MM.1S (cell line): ENCODE results near the gene PSMB10.
"Not testable (repeated sequence)": the region's sequence is repeated elsewhere in the genome, so short reads cannot be mapped to it uniquely, and the experiment has no call there.

Experiments
- DNase-seq: peaks from one replicate; pipeline ENCODE4 v3.0.0-alpha.2; 2015
- H2AFZ ChIP-seq: fragments of 300-600 bp; sonication (generic); 2 replicates; pipeline ENCODE4 v1.6.0; 2016; ENCODE audit warnings: antibody characterized with exemption, low read length
- H3F3A ChIP-seq: fragments of 300-600 bp; sonication (generic); 2 replicates; pipeline ENCODE4 v1.6.1; 2016; ENCODE audit warnings: mild to moderate bottlenecking, antibody characterized with exemption, low read length, moderate library complexity, mixed read lengths; ENCODE audit not compliant: insufficient read depth
- H3K27ac ChIP-seq: fragments of 300-600 bp; sonication (generic); 2 replicates; pipeline ENCODE4 v1.5.1; 2016; ENCODE audit warnings: mild to moderate bottlenecking, low read length
- H3K27me3 ChIP-seq: fragments of 300-600 bp; sonication (generic); replicated peaks from 2 replicates; pipeline ENCODE4 v1.6.0; 2016; ENCODE audit warnings: low read length; ENCODE audit not compliant: insufficient read depth
- H3K36me3 ChIP-seq: fragments of 300-600 bp; sonication (generic); replicated peaks from 2 replicates; pipeline ENCODE4 v1.6.1; 2016; ENCODE audit warnings: mild to moderate bottlenecking, low read length, mixed read lengths; ENCODE audit not compliant: insufficient read depth
- H3K4me1 ChIP-seq: fragments of 300-600 bp; sonication (generic); 2 replicates; pipeline ENCODE4 v1.6.1; 2016; ENCODE audit warnings: low read length, mixed read lengths
- H3K4me2 ChIP-seq: fragments of 300-600 bp; sonication (generic); 2 replicates; pipeline ENCODE4 v1.6.0; 2016; ENCODE audit warnings: low read depth, low read length
- H3K4me3 ChIP-seq: fragments of 300-600 bp; sonication (generic); 2 replicates; pipeline ENCODE4 v1.5.1; 2016; ENCODE audit warnings: low read length, mixed read lengths
- H3K79me2 ChIP-seq: fragments of 300-600 bp; sonication (generic); 2 replicates; pipeline ENCODE4 v1.6.1; 2016; ENCODE audit warnings: mixed run types, low read length, mixed read lengths
- H3K9ac ChIP-seq: fragments of 300-600 bp; sonication (generic); 2 replicates; pipeline ENCODE4 v1.6.1; 2016; ENCODE audit warnings: low read length, mixed read lengths
- H3K9me2 ChIP-seq: fragments of 300-600 bp; sonication (generic); replicated peaks from 2 replicates; pipeline ENCODE4 v1.6.1; 2016; ENCODE audit warnings: mild to moderate bottlenecking, low read length, mixed read lengths; ENCODE audit not compliant: insufficient read depth
- H3K9me3 ChIP-seq: fragments of 300-600 bp; sonication (generic); replicated peaks from 2 replicates; pipeline ENCODE4 v1.6.1; 2016; ENCODE audit warnings: mild to moderate bottlenecking, low read length, mixed read lengths; ENCODE audit not compliant: insufficient read depth
- H4K20me1 ChIP-seq: fragments of 300-600 bp; sonication (generic); 2 replicates; pipeline ENCODE4 v1.6.1; 2016; ENCODE audit warnings: mild to moderate bottlenecking, low read length, moderate library complexity, mixed read lengths; ENCODE audit not compliant: insufficient read depth
- EZH2 ChIP-seq: fragments of 300-600 bp; sonication (generic); optimal IDR thresholded peaks from 2 replicates; pipeline ENCODE3; 2017; ENCODE audit warnings: low read depth, mild to moderate bottlenecking, antibody characterized with exemption, low read length, mixed read lengths
- EZH2phosphoT487 ChIP-seq: fragments of 300-600 bp; sonication (generic); IDR thresholded peaks from 2 replicates; pipeline ENCODE4 v1.6.1; 2018; ENCODE audit warnings: antibody characterized with exemption, low read length
- TF ChIP-seq, protein P1 (sequence below): fragments of 300-600 bp; sonication (generic); IDR thresholded peaks from 2 replicates; pipeline ENCODE4 v1.5.1; 2016; ENCODE audit warnings: antibody characterized with exemption, low read length, mixed read lengths

Gene PSMB10

DNA sequence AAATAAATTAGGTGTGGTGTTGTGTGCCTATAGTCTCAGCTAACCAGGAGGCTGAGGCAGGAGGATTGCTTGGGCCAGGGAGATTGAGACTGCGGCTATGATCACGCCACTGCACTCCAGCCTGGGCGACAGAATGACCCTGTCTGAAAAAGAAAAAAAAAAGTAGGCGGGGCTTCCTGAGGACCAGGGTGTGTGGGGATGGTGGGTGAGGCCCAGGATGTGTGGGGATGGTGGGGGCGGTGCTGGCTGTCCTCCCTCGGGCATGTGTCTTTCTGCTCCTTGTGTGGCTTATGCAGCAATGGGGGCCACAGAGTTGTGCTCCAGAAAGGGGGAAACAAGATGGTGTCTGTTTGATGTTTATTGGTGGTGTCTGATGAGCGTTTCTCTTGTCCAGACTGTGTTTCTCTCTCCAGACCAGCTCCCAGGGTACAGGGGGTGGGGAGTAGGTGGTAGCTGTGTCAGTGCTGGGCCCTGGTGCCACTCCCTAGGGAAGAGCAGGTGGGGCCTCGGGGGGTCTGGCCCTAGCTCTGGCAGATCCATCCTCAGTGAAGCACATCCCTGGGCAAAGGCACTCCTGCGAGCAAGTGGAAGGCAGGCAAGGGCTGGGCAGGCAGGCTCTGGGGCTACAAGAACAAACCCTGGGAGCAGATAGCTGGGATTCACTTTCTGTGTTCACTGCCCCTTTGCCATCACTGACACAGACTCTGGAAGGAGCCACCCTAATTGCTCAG lies 5.0 kb upstream of the PSMB10 start:
- no peak overlapping the region for H2AFZ ChIP-seq
- no peaks in the 10 kb centered on the region for H4K20me1 ChIP-seq
- no peak overlapping the region for H3K9ac ChIP-seq
- no peak for DNase-seq
- no peak overlapping the region for H3K4me3 ChIP-seq
- no peaks in the 10 kb centered on the region for H3K9me2 ChIP-seq
- H3K9me3 ChIP-seq = no peaks in the 10 kb centered on the region
- TF ChIP-seq EZH2phosphoT487 (no peak), EZH2 (no peak)
- TF ChIP-seq, protein P1, sequence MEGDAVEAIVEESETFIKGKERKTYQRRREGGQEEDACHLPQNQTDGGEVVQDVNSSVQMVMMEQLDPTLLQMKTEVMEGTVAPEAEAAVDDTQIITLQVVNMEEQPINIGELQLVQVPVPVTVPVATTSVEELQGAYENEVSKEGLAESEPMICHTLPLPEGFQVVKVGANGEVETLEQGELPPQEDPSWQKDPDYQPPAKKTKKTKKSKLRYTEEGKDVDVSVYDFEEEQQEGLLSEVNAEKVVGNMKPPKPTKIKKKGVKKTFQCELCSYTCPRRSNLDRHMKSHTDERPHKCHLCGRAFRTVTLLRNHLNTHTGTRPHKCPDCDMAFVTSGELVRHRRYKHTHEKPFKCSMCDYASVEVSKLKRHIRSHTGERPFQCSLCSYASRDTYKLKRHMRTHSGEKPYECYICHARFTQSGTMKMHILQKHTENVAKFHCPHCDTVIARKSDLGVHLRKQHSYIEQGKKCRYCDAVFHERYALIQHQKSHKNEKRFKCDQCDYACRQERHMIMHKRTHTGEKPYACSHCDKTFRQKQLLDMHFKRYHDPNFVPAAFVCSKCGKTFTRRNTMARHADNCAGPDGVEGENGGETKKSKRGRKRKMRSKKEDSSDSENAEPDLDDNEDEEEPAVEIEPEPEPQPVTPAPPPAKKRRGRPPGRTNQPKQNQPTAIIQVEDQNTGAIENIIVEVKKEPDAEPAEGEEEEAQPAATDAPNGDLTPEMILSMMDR = no peak
- H3K4me2 ChIP-seq = no peak overlapping the region
- H3K36me3 ChIP-seq = no peaks in the 10 kb centered on the region; the same call in 1 of the 2 replicates
- H3K4me1 ChIP-seq = peaks cover 8% of the 10 kb centered on the region
- H3K27ac ChIP-seq = no peak overlapping the region
- peaks cover 5% of the 10 kb centered on the region for H3K79me2 ChIP-seq
- H3K27me3 ChIP-seq = no peaks in the 10 kb centered on the region
- peaks cover 12% of the 10 kb centered on the region for H3F3A ChIP-seq

DNA sequence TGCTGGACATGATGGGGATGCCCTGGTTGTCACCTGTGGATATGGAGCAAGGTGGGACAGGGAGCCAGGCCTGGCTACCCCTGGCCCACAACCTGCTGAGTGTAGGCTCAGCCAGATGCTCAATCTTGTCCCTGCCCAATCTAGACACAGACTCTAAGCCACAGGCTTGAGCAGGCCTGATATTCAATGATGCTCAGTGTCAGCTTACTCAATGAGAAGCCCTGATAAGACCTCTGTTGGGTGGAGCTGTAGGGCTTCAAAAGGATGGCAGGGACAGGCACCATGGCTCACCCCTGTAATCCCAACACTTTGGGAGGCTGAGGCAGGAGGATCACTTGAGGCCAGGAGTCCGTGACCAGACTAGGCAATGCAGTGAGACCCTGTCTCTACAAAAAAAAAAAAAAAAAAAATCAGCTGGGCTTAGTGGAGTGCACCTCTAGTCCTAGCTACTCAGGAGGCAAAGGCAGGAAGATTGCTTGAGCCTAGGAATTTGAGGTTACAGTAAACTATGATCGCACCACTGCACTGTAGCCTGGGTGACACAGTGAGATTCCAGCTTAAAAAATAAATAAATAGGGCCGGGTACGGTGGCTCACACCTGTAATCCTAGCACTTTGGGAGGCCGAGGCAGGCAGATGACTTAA lies 3.9 kb upstream of the PSMB10 start:
- peaks cover 15% of the 10 kb centered on the region for H3K79me2 ChIP-seq
- H2AFZ ChIP-seq = no peak overlapping the region
- no peaks in the 10 kb centered on the region for H3K9me2 ChIP-seq
- no peaks in the 10 kb centered on the region for H3K9me3 ChIP-seq
- H3K36me3 ChIP-seq = no peaks in the 10 kb centered on the region; the same call in 1 of the 2 replicates
- DNase-seq = no peak
- H3K4me3 ChIP-seq = no peak overlapping the region
- H4K20me1 ChIP-seq = no peaks in the 10 kb centered on the region
- H3K4me1 ChIP-seq = peaks cover 8% of the 10 kb centered on the region
- H3K27ac ChIP-seq = no peak overlapping the region
- H3K9ac ChIP-seq = no peak overlapping the region
- H3K27me3 ChIP-seq = no peaks in the 10 kb centered on the region
- no peak for TF ChIP-seq EZH2
- TF ChIP-seq EZH2phosphoT487 = no peak
- TF ChIP-seq, protein P1 = no peak
- peaks cover 17% of the 10 kb centered on the region for H3F3A ChIP-seq
- H3K4me2 ChIP-seq = no peak overlapping the region

DNA sequence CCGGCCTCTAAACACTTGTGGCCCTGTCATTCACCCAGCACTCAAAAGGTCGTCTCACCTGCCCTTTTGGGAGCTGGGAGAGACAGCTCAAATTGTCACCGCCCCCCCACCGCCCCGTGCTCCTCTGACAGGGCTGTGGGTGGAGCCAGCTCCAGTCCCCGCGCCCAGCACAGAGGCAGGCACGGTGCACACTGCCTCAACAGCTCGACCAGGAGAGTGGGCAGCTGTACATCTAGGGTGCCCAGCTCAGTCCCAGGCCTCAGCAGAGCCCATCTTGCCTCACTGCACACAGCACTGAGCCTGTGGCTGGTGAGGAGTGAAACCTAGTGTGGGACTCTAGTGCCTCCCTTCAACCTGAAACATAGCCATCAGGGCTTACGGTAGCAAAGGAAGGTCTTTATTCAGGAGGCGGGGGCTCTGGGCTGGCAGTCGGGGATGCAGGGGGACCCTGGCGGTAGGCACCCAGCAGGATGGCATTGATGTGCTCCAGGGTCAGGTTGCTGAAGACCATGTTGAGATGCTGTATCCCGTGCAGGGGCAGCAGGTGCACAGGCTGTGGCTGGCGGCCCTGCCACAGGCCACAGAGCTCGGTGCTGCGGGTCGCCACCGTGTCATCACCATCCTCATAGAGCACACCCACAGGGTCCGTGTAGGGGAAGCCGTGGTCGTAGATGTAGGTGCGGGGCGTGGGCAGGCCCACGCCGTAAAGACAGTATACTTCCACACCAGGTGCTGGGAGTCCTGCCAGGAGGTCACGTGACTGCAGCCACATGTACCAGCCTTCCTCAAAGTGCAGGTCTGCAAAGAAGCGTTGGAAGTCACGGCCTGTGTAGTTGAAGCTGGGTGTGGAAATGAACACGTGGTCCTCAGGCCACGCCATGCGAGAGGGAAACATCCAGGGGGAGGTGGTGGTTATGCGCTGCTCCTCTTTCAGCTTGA lies 3.1 kb upstream of the PSMB10 start:
- Histone ChIP-seq H3K9me3 (no peaks in the 10 kb centered on the region), H3F3A (peaks cover 17% of the 10 kb centered on the region), H3K4me2 (no peak overlapping the region), H3K79me2 (peaks cover 22% of the 10 kb centered on the region), H3K4me3 (no peak overlapping the region), H3K27me3 (no peaks in the 10 kb centered on the region), H3K4me1 (peaks cover 13% of the 10 kb centered on the region), H3K9me2 (no peaks in the 10 kb centered on the region), H3K36me3 (no peaks in the 10 kb centered on the region; the same call in 1 of the 2 replicates), H3K27ac (no peak overlapping the region), H4K20me1 (no peaks in the 10 kb centered on the region), H2AFZ (no peak overlapping the region), H3K9ac (no peak overlapping the region)
- DNase-seq = no peak
- TF ChIP-seq, protein P1 = no peak
- TF ChIP-seq EZH2 (no peak), EZH2phosphoT487 (no peak)

DNA sequence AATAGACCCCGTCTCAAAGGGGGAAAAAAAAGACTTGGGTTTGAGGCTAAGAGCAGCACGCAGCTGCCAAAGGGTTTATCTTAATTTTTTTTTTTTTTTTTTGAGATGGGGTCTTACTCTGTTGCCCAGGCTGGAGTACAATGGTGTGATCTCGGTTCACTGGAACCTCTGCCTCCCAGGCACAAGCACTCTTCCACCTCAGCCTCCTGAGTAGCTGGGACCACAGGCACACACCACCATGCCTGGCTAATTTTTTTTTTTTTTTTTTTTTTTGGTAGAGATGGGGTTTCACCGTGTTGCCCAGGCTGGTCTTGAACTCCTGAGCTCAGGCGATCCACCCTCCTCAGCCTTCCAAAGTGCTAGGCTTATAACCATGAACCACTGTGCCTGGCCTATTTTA lies 1.1 kb upstream of the PSMB10 start:
- H2AFZ ChIP-seq, H3K36me3 ChIP-seq, DNase-seq, H3K27me3 ChIP-seq, H3K9me3 ChIP-seq, H3K4me3 ChIP-seq, H3K9ac ChIP-seq, H3K9me2 ChIP-seq, H4K20me1 ChIP-seq: not testable (repeated sequence)
- Histone ChIP-seq H3K27ac (peak overlapping the region; percentile 82; the same call in 1 of the 2 replicates), H3K4me1 (peaks cover 15% of the 10 kb centered on the region), H3K79me2 (peaks cover 30% of the 10 kb centered on the region), H3F3A (peaks cover 17% of the 10 kb centered on the region), H3K4me2 (peak overlapping the region; percentile 87)
